T-cell (primary cell): ENCODE measurements around the gene PTDSS2. TPM values are rescaled to one million over a fixed set of nuclear protein-coding genes. Genes with fewer than 3 reads are reported as not detected.

ENCODE experiments used
- ATAC-seq, 4 experiments: fragments of 200-7000 bp in 3 of 4; fragments of 150-1000 bp in 1 of 4; cut with Tn5 transposase; replicated peaks in 1 of 4; 1 replicate in 3 of 4; 2 replicates in 1 of 4; pipeline ENCODE4 v1.10.0; 2021; ENCODE audit warnings: moderate library complexity in 3 of 4, mild to moderate bottlenecking in 2 of 4, moderate number of reproducible peaks in 1 of 4
- CTCF ChIA-PET, 2 donors: fragments of 300-600 bp; sonication (Branson Sonifier 250); formaldehyde crosslinking; loops; one replicate each; lab custom pipeline; 2022; ENCODE audit warnings: antibody characterized with exemption in 2 of 2; lab: Charles Lee
- POLR2A ChIA-PET, 2 donors: fragments of 300-600 bp; sonication (Branson Sonifier 250); formaldehyde crosslinking; loops; one replicate each; lab custom pipeline; 2022; ENCODE audit warnings: antibody characterized with exemption in 2 of 2; lab: Charles Lee
- DNase-seq, 35 experiments: peaks; one replicate each; pipeline versions ENCODE4 v3.0.0 to v3.0.0-alpha.2; 2013 to 2023
- H3K27ac ChIP-seq: one replicate; pipeline ENCODE4 v1.5.1; 2013; ENCODE audit warnings: low read length
- H3K27me3 ChIP-seq, 2 experiments: replicated peaks in 1 of 2; 1 replicate in 1 of 2; 2 replicates in 1 of 2; pipeline versions ENCODE4 v1.6.1 to v1.7.0; 2013; ENCODE audit warnings: low read length in 1 of 2, mixed read lengths in 1 of 2; ENCODE audit not compliant: control insufficient read depth in 2 of 2, insufficient read depth in 2 of 2; ENCODE audit errors: extremely low read depth in 1 of 2
- H3K36me3 ChIP-seq, 2 donors: 1 replicate in 1 of 2; 2 replicates in 1 of 2; pipeline versions ENCODE4 v1.6.1 to v1.7.0; 2013; ENCODE audit warnings: low read length in 1 of 2; ENCODE audit not compliant: control insufficient read depth in 2 of 2, insufficient read depth in 1 of 2; ENCODE audit errors: extremely low read depth in 1 of 2
- H3K4me1 ChIP-seq, 2 experiments: 1 replicate in 1 of 2; 2 replicates in 1 of 2; pipeline versions ENCODE4 v1.6.1 to v1.7.0; 2013; ENCODE audit warnings: low read length in 2 of 2, mixed read lengths in 1 of 2; ENCODE audit not compliant: insufficient read depth in 2 of 2, control insufficient read depth in 1 of 2; ENCODE audit errors: extremely low read depth in 1 of 2
- H3K4me3 ChIP-seq, 2 donors: 1 replicate in 1 of 2; 2 replicates in 1 of 2; pipeline versions ENCODE4 v1.5.1 to v1.7.0; 2013; ENCODE audit warnings: mild to moderate bottlenecking in 2 of 2, low read length in 1 of 2, moderate library complexity in 1 of 2; ENCODE audit not compliant: control insufficient read depth in 1 of 2; ENCODE audit errors: extremely low read depth in 1 of 2
- H3K9me3 ChIP-seq: 2 replicates; pipeline ENCODE4 v1.7.0; 2013
- H3K27ac Mint-ChIP-seq, 2 donors: one replicate each; pipeline ENCODE4 v1.8.0; 2020 to 2021; ENCODE audit warnings: mild to moderate bottlenecking in 2 of 2, mixed read lengths in 2 of 2
- H3K27me3 Mint-ChIP-seq, 2 donors: one replicate each; pipeline ENCODE4 v1.8.0; 2021 to 2022; ENCODE audit warnings: mixed read lengths in 2 of 2
- H3K36me3 Mint-ChIP-seq: one replicate; pipeline ENCODE4 v1.8.0; 2021; ENCODE audit warnings: mixed read lengths
- H3K4me1 Mint-ChIP-seq, 3 donors: one replicate each; pipeline ENCODE4 v1.8.0; 2020 to 2022; ENCODE audit warnings: mixed read lengths in 3 of 3, mild to moderate bottlenecking in 1 of 3
- H3K4me3 Mint-ChIP-seq, 3 donors: one replicate each; pipeline ENCODE4 v1.8.0; 2020 to 2022; ENCODE audit warnings: mild to moderate bottlenecking in 3 of 3, mixed read lengths in 3 of 3, moderate library complexity in 3 of 3
- H3K9me3 Mint-ChIP-seq, 3 donors: one replicate each; pipeline ENCODE4 v1.8.0; 2020 to 2022; ENCODE audit warnings: mixed read lengths in 3 of 3
- WGBS: methylation state at CpG from one replicate; pipeline ENCODE4 v1.1.5; 2013; ENCODE audit warnings: missing lambda C conversion rate; ENCODE audit not compliant: insufficient coverage; 5-methylcytosine and 5-hydroxymethylcytosine counted together
- total RNA-seq, 35 experiments: library from RNA in 6 of 35; stranded (reverse) in 6 of 35; fragments of 120-200 nt in 1 of 35; gene quantifications; one replicate each; pipeline versions ENCODE4 v1.2.1 to v1.2.4 and lab custom pipeline; 2013 to 2026

Gene PTDSS2
- total RNA-seq, 5 donors from 2014 or later (not counting 1 experiment from before 2014, with no cell fraction given) = 22.4 to 33.5 (median 28.7) TPM

- Histone ChIP-seq H3K4me3 (no peak overlapping the region), H3K27me3 (no peaks in the 10 kb centered on the region), H3K36me3 (peaks cover 6 to 19% of the 10 kb centered on the region in 2 donors), H3K27ac (no peak overlapping the region), H3K9me3 (no peaks in the 10 kb centered on the region), H3K4me1 (peaks cover 13 to 46% of the 10 kb centered on the region in 2 experiments)
- H3K4me1 Mint-ChIP-seq = peaks cover 11 to 41% (median 31%) of the 10 kb centered on the region in 3 donors
- whole genome bisulfite sequencing = 87% methylated on average over 3 of the region's 7 CpGs
- POLR2A ChIA-PET = no interaction called here
- H3K9me3 Mint-ChIP-seq = no peaks in the 10 kb centered on the region
- DNase-seq (no peak), ATAC-seq (no peak)
- no peaks in the 10 kb centered on the region for H3K27me3 Mint-ChIP-seq
- peak overlapping the region; percentile 62 to 96 (median 94) for H3K4me3 Mint-ChIP-seq
- H3K36me3 Mint-ChIP-seq = peaks cover 3% of the 10 kb centered on the region
- CTCF ChIA-PET = no interaction called here
- H3K27ac Mint-ChIP-seq = peak overlapping the region in 1 of 2 donors; percentile 44
These were observed 54.9 kb downstream of the PTDSS2 start for GRCh38 chr11:504994-505344.

DNA sequence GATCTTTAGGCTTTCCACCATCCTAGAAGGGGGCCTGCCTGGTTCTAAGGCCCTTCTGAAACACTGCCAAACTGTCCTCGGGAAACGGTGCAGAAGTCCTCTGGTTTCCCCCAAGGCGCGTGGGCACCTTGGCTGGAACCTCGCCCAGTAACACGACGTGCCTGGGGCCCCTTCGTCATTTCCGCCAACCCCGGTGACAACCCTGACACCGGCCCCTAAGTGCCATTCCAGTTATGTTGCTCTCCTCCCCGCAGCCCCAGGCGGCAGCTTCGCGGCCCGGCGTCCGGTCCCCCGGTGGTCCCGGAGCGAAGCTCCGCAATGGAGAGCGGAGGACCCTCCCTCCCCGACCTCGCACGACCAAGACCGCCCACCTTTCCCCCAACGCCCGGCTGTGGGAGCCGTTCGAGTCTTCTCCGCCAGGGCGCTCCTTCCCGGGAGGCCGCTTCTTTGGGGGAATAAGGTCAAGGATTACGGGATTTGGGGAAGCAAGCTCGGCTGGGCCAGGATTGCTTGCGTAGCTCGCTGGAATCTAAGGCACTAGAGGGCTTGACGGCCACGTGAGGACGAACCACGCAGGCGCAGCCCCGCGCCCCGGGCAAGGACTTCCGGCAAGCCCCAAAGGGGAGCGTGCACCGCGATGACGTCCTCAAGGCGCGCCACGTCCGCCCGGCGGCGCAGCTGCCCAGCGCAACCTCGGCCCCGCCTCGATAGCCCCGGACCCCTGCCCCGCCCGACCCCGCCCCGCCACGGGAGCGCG is 56.3 kb downstream of the PTDSS2 start:
- CTCF ChIA-PET = interaction anchor here (0.5 to 1.0 kb wide), 6 partner anchors 12 to 573 kb away, joined by 3 to 8 read pairs (median 3); partner anchors contain the start of gene PHRF1 (in 1 of the 2)
- peaks cover 2% of the 10 kb centered on the region for H3K36me3 Mint-ChIP-seq
- no peaks in the 10 kb centered on the region for H3K27me3 Mint-ChIP-seq
- DNase-seq (peak; percentile 89 to 99 (median 95)), ATAC-seq (peak; percentile 78 to 80 (median 78))
- under 1% methylated on average over 59 of the region's 71 CpGs for WGBS
- Histone ChIP-seq H3K36me3 (peaks cover 1 to 7% of the 10 kb centered on the region in 2 donors), H3K27me3 (no peaks in the 10 kb centered on the region), H3K4me1 (peaks cover 13 to 46% of the 10 kb centered on the region in 2 experiments), H3K4me3 (peak overlapping the region; percentile 82 to 100), H3K9me3 (no peaks in the 10 kb centered on the region), H3K27ac (peak overlapping the region; percentile 100)
- H3K27ac Mint-ChIP-seq = peak overlapping the region; percentile 98 to 99
- POLR2A ChIA-PET = interaction anchor here (0.7 to 1.4 kb wide), 4 partner anchors 99 to 300 kb away, joined by 3 to 9 read pairs (median 4); partner anchors contain the start of gene BET1L (in 1 of the 2)
- peak overlapping the region; percentile 94 to 98 (median 96) for H3K4me3 Mint-ChIP-seq
- H3K4me1 Mint-ChIP-seq = peaks cover 6 to 38% (median 31%) of the 10 kb centered on the region in 3 donors
- H3K9me3 Mint-ChIP-seq = no peaks in the 10 kb centered on the region

DNA sequence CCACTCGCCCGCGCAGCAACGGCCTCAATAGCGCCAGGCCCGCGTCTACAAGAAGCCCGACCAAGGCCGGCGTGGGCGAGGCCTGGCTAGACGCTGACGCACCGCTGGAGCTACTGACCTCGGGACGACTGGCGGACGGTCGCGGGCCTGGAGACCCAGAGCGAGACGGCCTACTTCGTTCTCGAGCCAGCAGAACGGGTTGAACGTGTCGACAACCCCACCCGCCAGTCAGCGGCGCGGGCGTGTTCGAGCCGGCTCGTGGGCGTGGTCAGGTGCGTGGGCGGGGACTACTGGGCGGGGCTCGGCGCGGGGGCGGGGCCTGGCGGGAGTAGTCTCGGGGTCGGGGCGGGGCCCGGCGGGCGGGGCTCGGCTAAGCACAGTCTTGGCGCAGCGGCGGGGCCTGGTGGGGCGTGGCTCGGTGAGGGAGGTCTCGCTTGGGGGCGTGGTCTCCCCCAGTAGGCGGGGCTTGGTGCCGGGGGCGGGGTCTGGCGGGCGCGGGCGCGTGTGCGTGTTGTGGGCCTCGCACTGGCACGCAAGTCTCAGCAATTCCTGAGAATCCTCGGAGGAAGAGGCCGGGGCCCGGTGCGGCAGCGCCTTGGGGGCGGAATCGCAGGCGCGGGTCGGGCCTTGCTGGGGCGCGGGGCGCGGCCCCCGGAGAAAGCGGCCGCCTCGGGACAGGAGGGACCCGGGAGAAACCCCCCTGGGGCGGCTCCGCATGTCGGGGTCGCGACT is 57.1 kb downstream of the PTDSS2 start, which contains the start of gene RNH1:
Gene RNH1 (minus strand): TSS at position 248 of the 732 bp plus-strand sequence. CDS start 5,080 bp downstream, outside the sequence.
- no peaks in the 10 kb centered on the region for H3K9me3 Mint-ChIP-seq
- peaks cover 5% of the 10 kb centered on the region for H3K36me3 Mint-ChIP-seq
- peaks cover 0 to 6% of the 10 kb centered on the region in 2 donors for H3K36me3 ChIP-seq
- WGBS = under 1% methylated on average over 81 of the region's 93 CpGs
- peak within 1 kb of the TSS; percentile 100 for H3K27ac ChIP-seq
- no peaks in the 10 kb centered on the region for H3K27me3 Mint-ChIP-seq
- H3K4me1 ChIP-seq = peaks cover 13 to 46% of the 10 kb centered on the region in 2 experiments
- POLR2A ChIA-PET = interaction anchor here in 1 of 2 donors (0.7 to 1.4 kb wide), 3 partner anchors 100 to 300 kb away, joined by 3 to 5 read pairs (median 4); partner anchors contain the start of gene BET1L
- peak within 1 kb of the TSS; percentile 98 to 99 for H3K27ac Mint-ChIP-seq
- peaks cover 6 to 34% (median 31%) of the 10 kb centered on the region in 3 donors for H3K4me1 Mint-ChIP-seq
- H3K27me3 ChIP-seq = no peaks in the 10 kb centered on the region
- ATAC-seq = peak; percentile 76 to 88 (median 80)
- peak within 1 kb of the TSS; percentile 94 to 98 (median 96) for H3K4me3 Mint-ChIP-seq
- peak; percentile 95 to 100 (median 98) for DNase-seq
- H3K9me3 ChIP-seq = no peaks in the 10 kb centered on the region
- H3K4me3 ChIP-seq = peak within 1 kb of the TSS; percentile 82 to 100
- CTCF ChIA-PET = interaction anchor here (0.6 to 1.0 kb wide), 3 partner anchors 11 to 116 kb away, joined by 3 to 8 read pairs (median 3); partner anchors contain the start of gene PHRF1 (in 1 of the 2)

DNA sequence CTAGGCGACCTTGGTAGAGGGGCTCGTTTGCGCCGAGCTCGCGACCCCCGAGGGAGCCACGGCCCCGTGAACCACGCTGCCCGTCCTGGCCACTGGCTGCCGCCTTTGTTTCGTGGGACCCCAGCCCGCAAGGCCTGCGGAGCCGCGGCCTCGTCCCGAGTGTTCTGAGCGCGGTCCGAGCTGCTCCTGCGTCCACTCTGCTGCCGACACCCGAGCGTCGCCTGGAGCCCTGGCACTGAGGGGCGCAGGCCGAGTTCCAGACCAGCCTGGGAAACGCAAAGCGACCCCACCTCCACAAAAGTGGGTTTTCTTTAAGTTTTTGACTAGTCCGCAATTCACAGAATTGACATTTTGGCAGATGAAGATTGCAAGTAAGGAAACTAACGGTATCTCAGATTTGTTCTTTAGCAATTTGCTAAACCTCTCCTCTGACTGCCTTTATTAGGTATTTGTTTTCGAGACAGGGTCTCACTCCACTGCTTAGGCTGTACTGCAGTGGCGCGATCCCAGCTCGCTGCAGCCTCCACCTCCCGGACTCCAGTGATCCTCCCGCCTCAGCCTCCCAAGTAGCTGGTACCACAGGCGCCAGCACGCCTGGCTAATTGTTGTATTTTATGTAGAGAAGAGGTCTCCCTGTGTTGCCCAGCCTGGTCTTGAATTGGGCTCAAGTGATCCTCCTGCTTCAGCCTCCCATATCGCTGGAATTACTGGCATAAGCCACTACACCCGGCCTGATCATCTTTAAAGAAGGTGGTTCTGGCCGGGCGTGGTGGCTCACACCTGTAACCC is 57.8 kb downstream of the PTDSS2 start:
- Histone ChIP-seq H3K36me3 (peaks cover 0 to 6% of the 10 kb centered on the region in 2 donors), H3K4me3 (peak overlapping the region; percentile 40 to 59), H3K27me3 (no peaks in the 10 kb centered on the region), H3K9me3 (no peaks in the 10 kb centered on the region), H3K4me1 (peaks cover 13 to 46% of the 10 kb centered on the region in 2 experiments), H3K27ac (no peak overlapping the region)
- Mint-ChIP-seq H3K4me1 (peaks cover 6 to 31% (median 28%) of the 10 kb centered on the region in 3 donors), H3K27ac (peak overlapping the region in 1 of 2 donors; percentile 49), H3K36me3 (peaks cover 11% of the 10 kb centered on the region), H3K4me3 (peak overlapping the region; percentile 69 to 96 (median 94)), H3K27me3 (no peaks in the 10 kb centered on the region), H3K9me3 (no peaks in the 10 kb centered on the region)
- ChIA-PET POLR2A (no interaction called here), CTCF (interaction anchor here in 1 of 2 donors (2.0 kb wide), 1 partner anchor 11 kb away, joined by 10 read pairs; no protein-coding TSS in a partner anchor)
- no peak for ATAC-seq
- no peak for DNase-seq
- WGBS = 42% methylated on average over 34 of the region's 45 CpGs

DNA sequence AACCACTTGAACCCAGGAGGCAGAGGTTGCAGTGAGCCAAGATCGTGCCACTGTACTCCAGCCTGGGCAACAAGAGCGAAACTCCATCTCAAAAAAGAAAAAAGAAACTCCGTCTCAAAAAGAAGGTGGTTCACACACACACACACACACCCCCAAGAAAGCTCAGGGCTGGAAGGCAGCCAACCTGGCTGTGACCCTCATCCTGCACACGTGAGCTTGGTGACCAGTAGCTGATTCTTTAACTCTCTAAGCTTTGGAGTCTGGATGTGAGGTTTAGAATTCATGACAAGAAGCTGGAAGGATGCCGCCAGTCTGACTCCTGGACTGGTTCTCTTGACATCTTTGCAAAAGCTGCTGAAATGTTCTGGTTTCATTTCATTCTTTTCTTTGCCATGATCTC is 58.9 kb downstream of the PTDSS2 start:
- Histone ChIP-seq H3K27me3 (no peaks in the 10 kb centered on the region), H3K27ac (no peak overlapping the region), H3K9me3 (no peaks in the 10 kb centered on the region), H3K4me3 (no peak overlapping the region), H3K36me3 (peaks cover 2 to 6% of the 10 kb centered on the region in 2 donors), H3K4me1 (peaks cover 13 to 36% of the 10 kb centered on the region in 2 experiments)
- ChIA-PET CTCF (interaction anchor here in 1 of 2 donors (0.6 to 2.0 kb wide), 2 partner anchors 10 to 19 kb away, joined by 4 to 10 read pairs; no protein-coding TSS in a partner anchor), POLR2A (no interaction called here)
- peaks cover 11% of the 10 kb centered on the region for H3K36me3 Mint-ChIP-seq
- 93% methylated on average over 3 of the region's 5 CpGs for WGBS
- H3K4me3 Mint-ChIP-seq = peak overlapping the region in 1 of 3 donors; percentile 25
- DNase-seq (no peak), ATAC-seq (no peak)
- H3K27me3 Mint-ChIP-seq = no peaks in the 10 kb centered on the region
- H3K9me3 Mint-ChIP-seq = no peaks in the 10 kb centered on the region
- H3K27ac Mint-ChIP-seq = peak overlapping the region in 1 of 2 donors; percentile 39
- peaks cover 6 to 24% (median 22%) of the 10 kb centered on the region in 3 donors for H3K4me1 Mint-ChIP-seq
